ENCODE measurements around the gene GPC6.

- TF ChIP-seq EZH2 (IDR thresholded peaks at IDR 0.05; ENCODE audit: insufficient read depth, poor library complexity, severe bottlenecking) (no peak), EZH2phosphoT487 (IDR thresholded peaks at IDR 0.05; ENCODE audit: insufficient read depth, low read depth) (no peak)
Observed at GRCh38 chr13:93762708-93763426, 536.3 kb downstream of the GPC6 start.

Data from GM23248 (cell line).